K562 (cell line): Measurements from ENCODE around the gene BRD3. TPM values are rescaled to one million over a fixed set of nuclear protein-coding genes. Genes with fewer than 3 reads are reported as not detected.

Experiments
- REST ChIP-seq, 2 experiments: fragments of 450-650 bp; formaldehyde crosslinking in 1 of 2; IDR thresholded peaks; 2 replicates each; pipeline versions ENCODE4 v1.4.0 to v1.6.1; 2014 to 2020; ENCODE audit warnings: mild to moderate bottlenecking in 2 of 2, borderline replicate concordance in 1 of 2, low read depth in 1 of 2
- polyA plus RNA-seq, 8 experiments: library from polyadenylated mRNA; depleted of rRNA in 4 of 8; stranded (reverse) in 5 of 8; unstranded in 3 of 8; fragments of >200 nt; fragmentation: Nextera tagmentation in 2 of 8; fragmentation: Illumina TruSeq in 1 of 8; extraction: Ambion mirVana in 2 of 8; extraction: Trizol in 1 of 8; gene quantifications; 2 replicates each; pipeline versions ENCODE4 v1.2.1 to v1.2.3, GENCODE V29; 2011 to 2014; ENCODE audit warnings: inconsistent platforms in 1 of 8, missing spikeins in 1 of 8
- total RNA-seq, 7 experiments: library from RNA; depleted of rRNA in 6 of 7; stranded (reverse); fragments of >200 nt in 6 of 7; fragmentation: Illumina TruSeq in 2 of 7; extraction: Trizol in 2 of 7; gene quantifications; 2 replicates each; pipeline versions ENCODE4 v1.2.1 to v1.2.3, GENCODE V29; 2011 to 2021; ENCODE audit warnings: low replicate concordance in 1 of 7

The BRD3 gene
- total and polyA plus RNA-seq, 9 of the 15 experiments (the other 6 are each of a cell fraction or from before 2014, with no cell fraction given), result 0.82 to 37.1 (median 4.2) TPM

- TF ChIP-seq REST (IDR thresholded peaks at IDR 0.05; ENCODE audit: borderline replicate concordance) (no peak), REST (CRISPR knock-in tag; IDR thresholded peaks at IDR 0.05; ENCODE audit: low read depth) (no peak)
Measured at GRCh38 chr9:134050726-134051125, 17.1 kb downstream of the BRD3 start (continued).
